Astrocyte (in vitro differentiated cells and primary cell): ENCODE results near the gene BANF2. TPM values are rescaled to one million over a fixed set of nuclear protein-coding genes. Genes with fewer than 3 reads are reported as not detected.

Experiments
- DNase-seq: peaks from one replicate; pipeline ENCODE4 v3.0.0-alpha.2; 2010; ENCODE audit warnings: low read depth
- FAIRE-seq: peaks from 2 replicates; lab custom pipeline; 2011; peaks lifted over from hg19 to GRCh38; lab: Jason Lieb, UNC
- H2AFZ ChIP-seq: 2 replicates; pipeline ENCODE4 v1.6.0; 2012; ENCODE audit warnings: low read depth, low read length, inconsistent platforms
- H3K27ac ChIP-seq: 2 replicates; pipeline ENCODE4 v1.5.1; 2011; ENCODE audit warnings: low read depth, low read length, inconsistent platforms
- H3K27me3 ChIP-seq: 2 replicates; pipeline ENCODE4 v1.6.0; 2011; ENCODE audit warnings: low read length, inconsistent platforms; ENCODE audit not compliant: insufficient read depth
- H3K36me3 ChIP-seq: 2 replicates; pipeline ENCODE4 v1.5.1; 2011; ENCODE audit warnings: low read length, inconsistent platforms; ENCODE audit not compliant: insufficient read depth
- H3K4me1 ChIP-seq: 2 replicates; pipeline ENCODE4 v1.5.1; 2011; ENCODE audit warnings: low read length, inconsistent platforms; ENCODE audit not compliant: insufficient read depth
- H3K4me2 ChIP-seq: 2 replicates; pipeline ENCODE4 v1.6.0; 2012; ENCODE audit warnings: low read length, inconsistent platforms
- H3K4me3 ChIP-seq: 2 replicates; pipeline ENCODE4 v1.5.1; 2011; ENCODE audit warnings: low read depth, mild to moderate bottlenecking, low read length, inconsistent platforms; ENCODE audit not compliant: insufficient read depth
- H3K79me2 ChIP-seq: 2 replicates; pipeline ENCODE4 v1.6.0; 2012; ENCODE audit warnings: mild to moderate bottlenecking, low read length, inconsistent platforms; ENCODE audit not compliant: insufficient read depth
- H3K9ac ChIP-seq: 2 replicates; pipeline ENCODE4 v1.6.0; 2012; ENCODE audit warnings: mild to moderate bottlenecking, low read length, inconsistent platforms
- H3K9me3 ChIP-seq: 2 replicates; pipeline ENCODE4 v1.5.1; 2012; ENCODE audit warnings: low read depth, mild to moderate bottlenecking, low read length, inconsistent platforms; ENCODE audit not compliant: insufficient read depth
- H4K20me1 ChIP-seq: 2 replicates; pipeline ENCODE4 v1.6.0; 2012; ENCODE audit warnings: low read length, inconsistent platforms; ENCODE audit not compliant: insufficient read depth
- H3K27ac Mint-ChIP-seq: one replicate; pipeline ENCODE4 v1.8.0; 2021; ENCODE audit warnings: mild to moderate bottlenecking, mixed read lengths; ENCODE audit not compliant: unreplicated experiment
- H3K27me3 Mint-ChIP-seq: one replicate; pipeline ENCODE4 v1.8.0; 2021; ENCODE audit warnings: low read depth, mixed read lengths; ENCODE audit not compliant: unreplicated experiment
- H3K36me3 Mint-ChIP-seq: one replicate; pipeline ENCODE4 v1.8.0; 2021; ENCODE audit warnings: low read depth, mixed read lengths; ENCODE audit not compliant: unreplicated experiment
- H3K4me1 Mint-ChIP-seq: one replicate; pipeline ENCODE4 v1.8.0; 2021; ENCODE audit warnings: low read depth, mixed read lengths; ENCODE audit not compliant: unreplicated experiment
- H3K4me3 Mint-ChIP-seq: one replicate; pipeline ENCODE4 v1.8.0; 2021; ENCODE audit warnings: mild to moderate bottlenecking, moderate library complexity, mixed read lengths; ENCODE audit not compliant: unreplicated experiment
- H3K9me3 Mint-ChIP-seq: one replicate; pipeline ENCODE4 v1.8.0; 2021; ENCODE audit warnings: mild to moderate bottlenecking, mixed read lengths; ENCODE audit not compliant: unreplicated experiment
- EZH2 ChIP-seq: IDR thresholded peaks from 2 replicates; pipeline ENCODE4 v1.6.1; 2012; ENCODE audit warnings: mild to moderate bottlenecking, low read length, inconsistent platforms; ENCODE audit not compliant: insufficient read depth
- total RNA-seq: library from RNA; stranded (reverse); gene quantifications from 2 replicates; pipeline ENCODE4 v1.2.1, GENCODE V29; 2021
- TF ChIP-seq, protein P1 (sequence below): IDR thresholded peaks from 2 replicates; pipeline ENCODE4 v1.5.1; 2011; ENCODE audit warnings: low read depth, mild to moderate bottlenecking, inconsistent platforms, low read length, moderate library complexity; ENCODE audit not compliant: insufficient read depth

BANF2 gene
- total RNA-seq, 1 donor from 2014 or later, result not detected

DNA sequence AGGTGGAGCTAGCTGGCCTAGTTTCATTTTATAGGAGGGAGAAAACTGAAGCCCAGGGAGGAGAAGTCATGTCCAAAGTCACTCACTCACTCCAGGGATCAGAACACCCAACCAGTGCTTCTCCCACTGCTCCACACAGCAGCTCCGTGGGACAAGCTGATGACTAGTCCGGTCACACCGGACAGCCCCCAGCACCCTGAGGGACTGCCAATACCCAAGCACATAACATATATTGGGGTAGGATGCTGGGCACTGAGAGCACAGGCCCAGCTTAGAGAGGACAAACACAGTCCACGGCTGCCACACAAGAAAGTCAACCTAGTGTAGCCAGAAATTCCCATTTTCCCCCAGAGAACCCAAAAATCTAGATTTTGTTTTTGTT is 23.4 kb upstream of the BANF2 start:
- Mint-ChIP-seq H3K27ac (no peak overlapping the region), H3K9me3 (no peaks in the 10 kb centered on the region), H3K4me3 (peak overlapping the region; percentile 61), H3K4me1 (peaks cover 55% of the 10 kb centered on the region), H3K27me3 (no peaks in the 10 kb centered on the region), H3K36me3 (peaks cover 23% of the 10 kb centered on the region)
- H3K4me2 ChIP-seq, result no peak overlapping the region
- H3K27ac ChIP-seq, result peak overlapping the region; percentile 25
- no peak for FAIRE-seq
- no peak overlapping the region for H2AFZ ChIP-seq
- peaks cover 96% of the 10 kb centered on the region for H4K20me1 ChIP-seq
- no peaks in the 10 kb centered on the region for H3K27me3 ChIP-seq
- peaks cover 61% of the 10 kb centered on the region for H3K36me3 ChIP-seq
- DNase-seq, result no peak
- peaks cover 99% of the 10 kb centered on the region for H3K79me2 ChIP-seq
- peaks cover 18% of the 10 kb centered on the region for H3K4me1 ChIP-seq
- no peak overlapping the region for H3K9ac ChIP-seq
- no peak for TF ChIP-seq EZH2
- TF ChIP-seq, protein P1, sequence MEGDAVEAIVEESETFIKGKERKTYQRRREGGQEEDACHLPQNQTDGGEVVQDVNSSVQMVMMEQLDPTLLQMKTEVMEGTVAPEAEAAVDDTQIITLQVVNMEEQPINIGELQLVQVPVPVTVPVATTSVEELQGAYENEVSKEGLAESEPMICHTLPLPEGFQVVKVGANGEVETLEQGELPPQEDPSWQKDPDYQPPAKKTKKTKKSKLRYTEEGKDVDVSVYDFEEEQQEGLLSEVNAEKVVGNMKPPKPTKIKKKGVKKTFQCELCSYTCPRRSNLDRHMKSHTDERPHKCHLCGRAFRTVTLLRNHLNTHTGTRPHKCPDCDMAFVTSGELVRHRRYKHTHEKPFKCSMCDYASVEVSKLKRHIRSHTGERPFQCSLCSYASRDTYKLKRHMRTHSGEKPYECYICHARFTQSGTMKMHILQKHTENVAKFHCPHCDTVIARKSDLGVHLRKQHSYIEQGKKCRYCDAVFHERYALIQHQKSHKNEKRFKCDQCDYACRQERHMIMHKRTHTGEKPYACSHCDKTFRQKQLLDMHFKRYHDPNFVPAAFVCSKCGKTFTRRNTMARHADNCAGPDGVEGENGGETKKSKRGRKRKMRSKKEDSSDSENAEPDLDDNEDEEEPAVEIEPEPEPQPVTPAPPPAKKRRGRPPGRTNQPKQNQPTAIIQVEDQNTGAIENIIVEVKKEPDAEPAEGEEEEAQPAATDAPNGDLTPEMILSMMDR, result no peak
- H3K4me3 ChIP-seq, result no peak overlapping the region
- H3K9me3 ChIP-seq, result no peaks in the 10 kb centered on the region

DNA sequence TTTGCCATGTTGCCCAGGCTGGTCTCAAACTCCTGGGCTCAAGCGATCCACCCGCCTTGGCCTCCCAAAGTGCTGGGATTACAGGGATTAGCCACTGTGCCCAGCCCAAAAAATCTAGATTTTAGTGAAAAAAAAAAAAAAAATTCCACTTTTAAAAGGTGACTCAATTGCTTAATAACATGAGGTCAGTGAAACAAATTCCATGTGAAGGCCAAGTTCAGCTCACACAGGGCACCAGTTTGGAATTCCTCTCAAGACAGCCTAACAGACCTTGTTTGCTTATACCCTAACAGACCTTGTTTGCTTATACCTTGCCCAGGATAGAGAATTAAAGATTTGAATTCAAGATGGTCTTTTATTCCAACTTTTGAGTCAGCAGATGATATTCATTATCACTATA is 22.8 kb upstream of the BANF2 start:
- H3K4me2 ChIP-seq, result no peak overlapping the region
- peaks cover 55% of the 10 kb centered on the region for H3K4me1 Mint-ChIP-seq
- no peak overlapping the region for H2AFZ ChIP-seq
- no peaks in the 10 kb centered on the region for H3K27me3 Mint-ChIP-seq
- H3K27me3 ChIP-seq, result no peaks in the 10 kb centered on the region
- H3K4me1 ChIP-seq, result peaks cover 18% of the 10 kb centered on the region
- no peaks in the 10 kb centered on the region for H3K9me3 ChIP-seq
- peak overlapping the region; percentile 66 for H3K27ac Mint-ChIP-seq
- no peak overlapping the region for H3K4me3 Mint-ChIP-seq
- FAIRE-seq, result no peak
- H4K20me1 ChIP-seq, result peaks cover 90% of the 10 kb centered on the region
- no peak overlapping the region for H3K4me3 ChIP-seq
- TF ChIP-seq, protein P1, result no peak
- no peak for TF ChIP-seq EZH2
- H3K27ac ChIP-seq, result no peak overlapping the region
- H3K9me3 Mint-ChIP-seq, result no peaks in the 10 kb centered on the region
- H3K36me3 ChIP-seq, result peaks cover 60% of the 10 kb centered on the region
- H3K79me2 ChIP-seq, result peaks cover 93% of the 10 kb centered on the region
- peaks cover 22% of the 10 kb centered on the region for H3K36me3 Mint-ChIP-seq
- H3K9ac ChIP-seq, result no peak overlapping the region
- no peak for DNase-seq

DNA sequence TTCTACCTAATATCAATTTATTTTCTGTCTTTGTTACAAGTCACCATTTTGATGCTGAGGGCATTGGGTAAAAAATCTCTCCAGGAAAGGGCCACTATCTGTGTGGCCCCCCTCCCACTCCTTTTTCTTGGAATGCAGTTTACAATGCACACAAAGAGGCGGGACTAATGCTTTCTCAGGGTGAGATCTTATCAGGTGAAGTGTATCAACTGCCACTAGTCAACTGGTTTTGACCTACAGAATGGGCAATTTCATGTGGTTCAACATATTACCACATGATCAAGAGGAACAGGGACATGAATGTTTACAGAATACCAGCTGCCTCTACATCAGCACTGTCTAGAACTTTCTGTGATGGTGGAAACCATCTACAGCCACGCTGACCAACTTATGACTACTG is 21.5 kb upstream of the BANF2 start:
- peak overlapping the region; percentile 54 for H3K4me3 Mint-ChIP-seq
- Histone ChIP-seq H3K4me3 (no peak overlapping the region), H2AFZ (no peak overlapping the region), H3K27ac (no peak overlapping the region), H3K9me3 (no peaks in the 10 kb centered on the region), H3K27me3 (no peaks in the 10 kb centered on the region), H4K20me1 (peaks cover 76% of the 10 kb centered on the region), H3K4me2 (no peak overlapping the region), H3K79me2 (peaks cover 79% of the 10 kb centered on the region), H3K36me3 (peaks cover 49% of the 10 kb centered on the region), H3K9ac (no peak overlapping the region), H3K4me1 (peaks cover 24% of the 10 kb centered on the region)
- FAIRE-seq (no peak), DNase-seq (no peak)
- H3K27me3 Mint-ChIP-seq, result no peaks in the 10 kb centered on the region
- peaks cover 49% of the 10 kb centered on the region for H3K4me1 Mint-ChIP-seq
- peaks cover 22% of the 10 kb centered on the region for H3K36me3 Mint-ChIP-seq
- H3K27ac Mint-ChIP-seq, result no peak overlapping the region
- H3K9me3 Mint-ChIP-seq, result no peaks in the 10 kb centered on the region
- TF ChIP-seq EZH2, result no peak
- TF ChIP-seq, protein P1, result no peak
